Right lobe of liver (tissue), 4 donors: ENCODE data around the gene HTR2B.

Experiments used
- POLR2A ChIP-seq: fragments of 450-650 bp; IDR thresholded peaks from one replicate; pipeline ENCODE4 v1.6.1; 2017; ENCODE audit warnings: antibody characterized with exemption, mild to moderate bottlenecking
- TF ChIP-seq, protein P1 (sequence below), 4 donors: fragments of 200-600 bp in 3 of 4; fragments of 450-650 bp in 1 of 4; IDR thresholded peaks; one replicate each; pipeline versions ENCODE4 v1.5.1 to v1.8.0; 2016 to 2022; ENCODE audit warnings: antibody characterized with exemption in 4 of 4, mild to moderate bottlenecking in 2 of 4
- donor health status: DM: no; HTN: no; CAD: no.
- donor health status: DM: no; HTN: no; CAD: no.
- donor health status: DM: no; HTN: yes; CAD: no.

GRCh38 chr2:231138699-231139098 is 13.9 kb upstream of the HTR2B start:
- TF ChIP-seq, protein P1, sequence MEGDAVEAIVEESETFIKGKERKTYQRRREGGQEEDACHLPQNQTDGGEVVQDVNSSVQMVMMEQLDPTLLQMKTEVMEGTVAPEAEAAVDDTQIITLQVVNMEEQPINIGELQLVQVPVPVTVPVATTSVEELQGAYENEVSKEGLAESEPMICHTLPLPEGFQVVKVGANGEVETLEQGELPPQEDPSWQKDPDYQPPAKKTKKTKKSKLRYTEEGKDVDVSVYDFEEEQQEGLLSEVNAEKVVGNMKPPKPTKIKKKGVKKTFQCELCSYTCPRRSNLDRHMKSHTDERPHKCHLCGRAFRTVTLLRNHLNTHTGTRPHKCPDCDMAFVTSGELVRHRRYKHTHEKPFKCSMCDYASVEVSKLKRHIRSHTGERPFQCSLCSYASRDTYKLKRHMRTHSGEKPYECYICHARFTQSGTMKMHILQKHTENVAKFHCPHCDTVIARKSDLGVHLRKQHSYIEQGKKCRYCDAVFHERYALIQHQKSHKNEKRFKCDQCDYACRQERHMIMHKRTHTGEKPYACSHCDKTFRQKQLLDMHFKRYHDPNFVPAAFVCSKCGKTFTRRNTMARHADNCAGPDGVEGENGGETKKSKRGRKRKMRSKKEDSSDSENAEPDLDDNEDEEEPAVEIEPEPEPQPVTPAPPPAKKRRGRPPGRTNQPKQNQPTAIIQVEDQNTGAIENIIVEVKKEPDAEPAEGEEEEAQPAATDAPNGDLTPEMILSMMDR (IDR thresholded peaks at IDR 0.05), result no peak
- no peak for TF ChIP-seq POLR2A
